Measurements from ENCODE around the gene DTX2. TPM values are rescaled to one million over a fixed set of nuclear protein-coding genes. Genes with fewer than 3 reads are reported as not detected.

DTX2 gene
- total and polyA plus RNA-seq, 4 donors: 18.5 to 55.3 (median 41.9) TPM

- no peak overlapping the region for H3K9ac ChIP-seq (ENCODE audit: insufficient read depth in 1 of 2, low read length in 2 of 2)
- no peaks in the 10 kb centered on the region for H3K9me3 ChIP-seq (ENCODE audit: control insufficient read depth in 4 of 4, insufficient read depth in 3 of 4, low read length in 3 of 4)
- TF ChIP-seq CTCF (IDR thresholded peaks at IDR 0.05; ENCODE audit: control extremely low read depth, extremely low read depth): no peak
- H3K27ac ChIP-seq (ENCODE audit: low read depth in 1 of 2, low read length in 1 of 2): no peak overlapping the region
- peaks cover 0 to 2% (median 0%) of the 10 kb centered on the region in 5 donors for H3K4me1 ChIP-seq (ENCODE audit: control insufficient read depth in 5 of 5, insufficient read depth in 5 of 5, low read length in 5 of 5)
- DNase-seq (peak in 2 of 3 donors; percentile 9 to 31), ATAC-seq (ENCODE audit: insufficient read depth, low FRiP score) (no peak)
- 76 to 83% methylated on average over 18 of the region's 18 CpGs for WGBS, 2 donors
- H3K27me3 ChIP-seq (ENCODE audit: control insufficient read depth in 3 of 3, insufficient read depth in 3 of 3, low read length in 2 of 3): no peaks in the 10 kb centered on the region
- no peak overlapping the region for H3K4me3 ChIP-seq
- no peaks in the 10 kb centered on the region for H3K36me3 ChIP-seq (ENCODE audit: control insufficient read depth in 4 of 4, insufficient read depth in 4 of 4, low read length in 4 of 4)
Measured at GRCh38 chr7:76428868-76429805, 32.4 kb upstream of the DTX2 start.

- H3K9ac ChIP-seq (ENCODE audit: insufficient read depth in 1 of 2, low read length in 2 of 2): no peak overlapping the region
- 92 to 95% methylated on average over 9 of the region's 9 CpGs for WGBS, 2 donors
- H3K27ac ChIP-seq (ENCODE audit: low read depth in 1 of 2, low read length in 1 of 2): no peak overlapping the region
- ATAC-seq (ENCODE audit: insufficient read depth, low FRiP score) (no peak), DNase-seq (no peak)
- H3K27me3 ChIP-seq (ENCODE audit: control insufficient read depth in 3 of 3, insufficient read depth in 3 of 3, low read length in 2 of 3): no peaks in the 10 kb centered on the region
- H3K36me3 ChIP-seq (ENCODE audit: control insufficient read depth in 4 of 4, insufficient read depth in 4 of 4, low read length in 4 of 4): no peaks in the 10 kb centered on the region
- H3K4me3 ChIP-seq: no peak overlapping the region
- H3K4me1 ChIP-seq (ENCODE audit: control insufficient read depth in 5 of 5, insufficient read depth in 5 of 5, low read length in 5 of 5): peaks cover 0 to 2% (median 0%) of the 10 kb centered on the region in 5 donors
- no peak for TF ChIP-seq CTCF (IDR thresholded peaks at IDR 0.05; ENCODE audit: control extremely low read depth, extremely low read depth)
- H3K9me3 ChIP-seq (ENCODE audit: control insufficient read depth in 4 of 4, insufficient read depth in 3 of 4, low read length in 3 of 4): no peaks in the 10 kb centered on the region
Measured at GRCh38 chr7:76430211-76430610, 31.3 kb upstream of the DTX2 start.

- Histone ChIP-seq H3K36me3 (ENCODE audit: control insufficient read depth in 4 of 4, insufficient read depth in 4 of 4, low read length in 4 of 4) (no peaks in the 10 kb centered on the region), H3K27me3 (ENCODE audit: control insufficient read depth in 3 of 3, insufficient read depth in 3 of 3, low read length in 2 of 3) (no peaks in the 10 kb centered on the region), H3K9me3 (ENCODE audit: control insufficient read depth in 4 of 4, insufficient read depth in 3 of 4, low read length in 3 of 4) (no peaks in the 10 kb centered on the region), H3K9ac (ENCODE audit: insufficient read depth in 1 of 2, low read length in 2 of 2) (no peak overlapping the region), H3K27ac (ENCODE audit: low read depth in 1 of 2, low read length in 1 of 2) (no peak overlapping the region), H3K4me1 (ENCODE audit: control insufficient read depth in 5 of 5, insufficient read depth in 5 of 5, low read length in 5 of 5) (peaks cover 0 to 2% (median 0%) of the 10 kb centered on the region in 5 donors), H3K4me3 (no peak overlapping the region)
- TF ChIP-seq CTCF (IDR thresholded peaks at IDR 0.05; ENCODE audit: control extremely low read depth, extremely low read depth): no peak
- ATAC-seq (ENCODE audit: insufficient read depth, low FRiP score) (no peak), DNase-seq (no peak)
- WGBS, 2 donors: 93 to 97% methylated on average over 3 of the region's 3 CpGs
Measured at GRCh38 chr7:76430836-76431235, 30.7 kb upstream of the DTX2 start.
